Trophoblast cell (in vitro differentiated cells and primary cell): ENCODE results near the gene BCOR.

ENCODE experiments used
- DNase-seq, 2 donors: peaks; one replicate each; pipeline ENCODE4 v3.0.0-alpha.2; 2016
- H2AFZ ChIP-seq: 2 replicates; pipeline ENCODE4 v1.6.1; 2013; ENCODE audit warnings: low read length, moderate library complexity, mild to moderate bottlenecking; ENCODE audit not compliant: insufficient read depth, poor library complexity
- H2AK5ac ChIP-seq: 2 replicates; pipeline ENCODE4 v1.6.1; 2013; ENCODE audit warnings: mild to moderate bottlenecking, low read length
- H2BK120ac ChIP-seq: 2 replicates; pipeline ENCODE4 v1.6.1; 2013; ENCODE audit warnings: low read length, mild to moderate bottlenecking, moderate library complexity; ENCODE audit not compliant: insufficient read depth, poor library complexity
- H2BK12ac ChIP-seq: 2 replicates; pipeline ENCODE4 v1.6.1; 2013; ENCODE audit warnings: mild to moderate bottlenecking, low read length, moderate library complexity
- H2BK5ac ChIP-seq: 2 replicates; pipeline ENCODE4 v1.6.1; 2013; ENCODE audit warnings: low read length, low read depth, moderate library complexity, mild to moderate bottlenecking; ENCODE audit not compliant: poor library complexity
- H3K14ac ChIP-seq: 2 replicates; pipeline ENCODE4 v1.6.1; 2013; ENCODE audit warnings: mild to moderate bottlenecking, low read length
- H3K18ac ChIP-seq: 2 replicates; pipeline ENCODE4 v1.6.1; 2013; ENCODE audit warnings: mild to moderate bottlenecking, low read length
- H3K23ac ChIP-seq: 2 replicates; pipeline ENCODE4 v1.6.1; 2013; ENCODE audit warnings: low read length
- H3K27ac ChIP-seq: 2 replicates; pipeline ENCODE4 v1.5.1; 2013; ENCODE audit warnings: low read depth, mild to moderate bottlenecking, inconsistent platforms, low read length, moderate library complexity
- H3K27me3 ChIP-seq: 2 replicates; pipeline ENCODE4 v1.6.1; 2013; ENCODE audit warnings: inconsistent platforms, mild to moderate bottlenecking, low read length, moderate library complexity; ENCODE audit not compliant: insufficient read depth
- H3K36me3 ChIP-seq, 2 experiments: 1 replicate in 1 of 2; 2 replicates in 1 of 2; pipeline ENCODE4 v1.6.1; 2013; ENCODE audit warnings: low read length in 2 of 2, mild to moderate bottlenecking in 2 of 2, moderate library complexity in 1 of 2; ENCODE audit not compliant: insufficient read depth in 2 of 2, control insufficient read depth in 1 of 2
- H3K4ac ChIP-seq: 2 replicates; pipeline ENCODE4 v1.6.1; 2013; ENCODE audit warnings: low read depth, mild to moderate bottlenecking, low read length, moderate library complexity
- H3K4me1 ChIP-seq, 2 experiments: 1 replicate in 1 of 2; 2 replicates in 1 of 2; pipeline ENCODE4 v1.6.1; 2013; ENCODE audit warnings: low read length in 2 of 2, mild to moderate bottlenecking in 2 of 2, moderate library complexity in 1 of 2; ENCODE audit not compliant: insufficient read depth in 2 of 2, control insufficient read depth in 1 of 2
- H3K4me2 ChIP-seq: 2 replicates; pipeline ENCODE4 v1.6.1; 2013; ENCODE audit warnings: inconsistent platforms, mild to moderate bottlenecking, low read length, moderate library complexity
- H3K4me3 ChIP-seq: 2 replicates; pipeline ENCODE4 v1.5.1; 2013; ENCODE audit warnings: mild to moderate bottlenecking, low read depth, low read length, inconsistent platforms
- H3K79me1 ChIP-seq: one replicate; pipeline ENCODE4 v1.6.1; 2013; ENCODE audit warnings: low read length
- H3K79me2 ChIP-seq: 2 replicates; pipeline ENCODE4 v1.6.1; 2013; ENCODE audit warnings: low read length, mild to moderate bottlenecking; ENCODE audit not compliant: control insufficient read depth, insufficient read depth, poor library complexity
- H3K9ac ChIP-seq: 2 replicates; pipeline ENCODE4 v1.6.1; 2013; ENCODE audit warnings: mild to moderate bottlenecking, low read length
- H3K9me3 ChIP-seq: 2 replicates; pipeline ENCODE4 v1.6.1; 2013; ENCODE audit warnings: low read depth, mild to moderate bottlenecking, control low read depth, inconsistent platforms, low read length; ENCODE audit not compliant: insufficient read depth
- H4K12ac ChIP-seq: 2 replicates; pipeline ENCODE4 v1.6.1; 2013; ENCODE audit warnings: low read depth, mild to moderate bottlenecking, low read length, moderate library complexity
- H4K8ac ChIP-seq: 2 replicates; pipeline ENCODE4 v1.6.1; 2013; ENCODE audit warnings: low read depth, mild to moderate bottlenecking, low read length, moderate library complexity
- H4K91ac ChIP-seq: one replicate; pipeline ENCODE4 v1.6.1; 2013; ENCODE audit warnings: low read depth, mild to moderate bottlenecking, low read length, moderate library complexity
- WGBS: extraction: QIAGEN DNeasy Blood & Tissue Kit; methylation state at CpG from one replicate; pipeline ENCODE4 v1.1.7; 2013; ENCODE audit warnings: missing lambda C conversion rate; ENCODE audit not compliant: insufficient read length, insufficient coverage; ENCODE audit errors: extremely low coverage; 5-methylcytosine and 5-hydroxymethylcytosine counted together

BCOR gene

DNA sequence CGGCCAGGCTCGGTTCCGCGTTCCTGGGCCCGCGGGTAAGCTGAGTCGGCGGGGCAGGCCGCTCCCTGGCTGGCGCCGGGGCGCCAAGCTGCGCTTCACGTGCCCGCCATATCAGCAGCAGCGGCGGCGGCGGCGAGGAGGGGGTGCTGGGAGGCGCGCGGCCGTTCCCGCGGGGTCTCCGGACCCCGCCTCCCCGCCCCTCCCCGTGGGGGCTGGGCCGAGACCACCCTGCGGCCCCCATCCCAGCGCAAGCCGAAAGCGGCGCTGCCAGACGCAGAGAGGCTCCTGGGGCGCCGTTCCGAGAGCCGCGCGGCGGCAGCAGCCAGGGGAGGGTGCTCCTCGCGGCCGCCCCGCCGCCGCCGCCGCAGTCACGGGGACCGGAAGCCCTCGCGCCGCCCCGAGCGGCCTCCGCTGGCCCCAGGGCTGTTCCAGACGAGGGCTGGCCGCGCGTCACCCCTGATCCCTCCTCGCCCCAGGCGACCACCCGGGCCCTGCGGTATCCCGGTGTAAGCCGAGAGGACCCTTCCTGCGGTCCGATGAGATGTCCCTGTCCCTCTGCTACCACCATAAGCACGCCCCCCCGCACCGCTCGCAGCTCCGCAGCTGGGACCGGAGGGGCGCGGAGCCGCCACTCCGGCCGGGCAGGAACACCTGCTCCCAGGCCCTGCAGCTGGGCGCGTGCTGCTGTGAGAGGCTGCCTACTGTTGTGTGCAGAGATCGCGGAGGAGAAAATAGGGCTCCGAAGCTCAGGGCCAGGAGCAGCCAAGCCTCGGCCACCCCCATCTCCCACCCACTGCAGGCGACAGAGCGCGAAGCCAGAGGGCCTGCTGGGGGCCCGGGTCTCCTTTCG, 7.5 kb upstream of the BCOR start:
- Histone ChIP-seq H2BK5ac (no peak overlapping the region), H3K27ac (no peak overlapping the region), H3K79me1 (peaks cover 10% of the 10 kb centered on the region), H3K4me1 (peaks cover 21 to 53% of the 10 kb centered on the region in 2 experiments), H4K91ac (peak overlapping the region; percentile 32), H3K18ac (no peak overlapping the region), H2AFZ (no peak overlapping the region), H4K8ac (no peak overlapping the region), H3K23ac (no peak overlapping the region), H3K14ac (no peak overlapping the region), H2BK12ac (no peak overlapping the region), H3K9ac (no peak overlapping the region), H4K12ac (no peak overlapping the region), H3K4me2 (peak overlapping the region; percentile 80), H3K79me2 (no peaks in the 10 kb centered on the region), H3K4ac (no peak overlapping the region), H2BK120ac (no peak overlapping the region), H2AK5ac (no peak overlapping the region), H3K4me3 (peak overlapping the region; percentile 36), H3K36me3 (no peaks in the 10 kb centered on the region), H3K9me3 (no peaks in the 10 kb centered on the region), H3K27me3 (peaks cover 31% of the 10 kb centered on the region)
- peak; percentile 17 to 31 for DNase-seq
- no CpG with 5 or more reads among the region's 94 CpGs for WGBS

DNA sequence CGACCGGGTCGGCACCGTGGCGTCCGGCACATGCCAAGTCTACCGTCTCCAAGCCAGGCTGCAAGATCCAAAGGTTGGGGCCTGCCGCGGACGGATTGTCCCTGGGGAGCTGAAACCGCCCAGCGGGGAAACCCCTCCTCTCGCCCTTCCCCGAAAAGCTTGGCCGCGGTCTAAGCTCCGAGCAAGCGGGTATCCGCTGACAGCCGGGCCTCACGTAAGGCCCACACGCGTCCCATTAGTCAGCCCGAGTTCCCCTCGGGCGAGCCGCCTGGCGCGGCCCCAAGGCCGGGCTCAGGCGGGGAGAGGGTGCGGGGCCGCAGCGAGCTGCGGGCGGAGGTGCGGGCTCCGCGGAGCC, 6.8 kb upstream of the BCOR start:
- Histone ChIP-seq H3K9ac (no peak overlapping the region), H3K4me1 (peaks cover 21 to 53% of the 10 kb centered on the region in 2 experiments), H2BK5ac (no peak overlapping the region), H3K18ac (no peak overlapping the region), H3K4me2 (peak overlapping the region; percentile 80), H3K14ac (no peak overlapping the region), H3K79me2 (no peaks in the 10 kb centered on the region), H3K36me3 (no peaks in the 10 kb centered on the region), H2AK5ac (no peak overlapping the region), H4K8ac (no peak overlapping the region), H3K27me3 (peaks cover 31% of the 10 kb centered on the region), H3K4me3 (no peak overlapping the region), H4K12ac (no peak overlapping the region), H2AFZ (no peak overlapping the region), H3K4ac (no peak overlapping the region), H3K23ac (no peak overlapping the region), H2BK12ac (no peak overlapping the region), H3K9me3 (no peaks in the 10 kb centered on the region), H3K79me1 (peaks cover 10% of the 10 kb centered on the region), H2BK120ac (peak overlapping the region; percentile 52), H4K91ac (peak overlapping the region; percentile 58), H3K27ac (no peak overlapping the region)
- WGBS: no CpG with 5 or more reads among the region's 39 CpGs
- peak; percentile 78 to 79 for DNase-seq

DNA sequence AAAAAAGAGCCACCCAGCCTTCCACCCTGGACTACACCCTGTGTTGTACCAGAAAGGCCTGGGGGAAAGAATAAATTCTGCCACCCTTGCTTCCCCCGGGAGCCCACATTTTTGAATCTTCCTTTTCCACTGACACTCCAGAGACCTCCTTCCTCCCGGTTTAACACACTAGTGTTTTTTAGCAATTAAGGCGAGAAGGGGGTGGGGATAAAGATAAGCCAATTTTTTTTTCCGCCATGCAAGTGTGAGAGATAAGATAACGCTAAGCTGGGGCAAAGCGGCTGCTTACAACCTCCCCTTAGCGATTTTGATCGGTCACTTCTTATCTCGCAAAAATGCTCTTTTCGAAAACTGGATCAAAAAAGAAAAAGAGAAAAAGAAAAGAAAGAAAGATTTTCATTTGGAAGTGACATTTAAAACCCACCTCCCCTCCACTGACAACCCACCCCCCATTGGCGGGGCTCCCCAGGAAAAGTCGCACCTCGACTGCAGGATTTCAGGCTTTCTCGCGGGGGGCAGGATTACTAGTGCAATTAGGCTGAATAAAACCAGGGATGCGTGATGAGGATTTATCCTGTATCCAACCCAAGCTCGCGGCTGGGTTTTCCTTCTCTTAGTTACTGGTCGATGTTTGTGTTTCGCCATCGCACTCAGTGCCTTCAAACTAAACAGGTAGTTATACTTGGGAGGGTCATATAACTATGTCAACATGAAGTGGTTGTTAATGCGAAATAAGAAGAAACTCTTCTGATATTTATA, 6.0 kb upstream of the BCOR start:
- DNase-seq: no peak
- no peak overlapping the region for H4K91ac ChIP-seq

DNA sequence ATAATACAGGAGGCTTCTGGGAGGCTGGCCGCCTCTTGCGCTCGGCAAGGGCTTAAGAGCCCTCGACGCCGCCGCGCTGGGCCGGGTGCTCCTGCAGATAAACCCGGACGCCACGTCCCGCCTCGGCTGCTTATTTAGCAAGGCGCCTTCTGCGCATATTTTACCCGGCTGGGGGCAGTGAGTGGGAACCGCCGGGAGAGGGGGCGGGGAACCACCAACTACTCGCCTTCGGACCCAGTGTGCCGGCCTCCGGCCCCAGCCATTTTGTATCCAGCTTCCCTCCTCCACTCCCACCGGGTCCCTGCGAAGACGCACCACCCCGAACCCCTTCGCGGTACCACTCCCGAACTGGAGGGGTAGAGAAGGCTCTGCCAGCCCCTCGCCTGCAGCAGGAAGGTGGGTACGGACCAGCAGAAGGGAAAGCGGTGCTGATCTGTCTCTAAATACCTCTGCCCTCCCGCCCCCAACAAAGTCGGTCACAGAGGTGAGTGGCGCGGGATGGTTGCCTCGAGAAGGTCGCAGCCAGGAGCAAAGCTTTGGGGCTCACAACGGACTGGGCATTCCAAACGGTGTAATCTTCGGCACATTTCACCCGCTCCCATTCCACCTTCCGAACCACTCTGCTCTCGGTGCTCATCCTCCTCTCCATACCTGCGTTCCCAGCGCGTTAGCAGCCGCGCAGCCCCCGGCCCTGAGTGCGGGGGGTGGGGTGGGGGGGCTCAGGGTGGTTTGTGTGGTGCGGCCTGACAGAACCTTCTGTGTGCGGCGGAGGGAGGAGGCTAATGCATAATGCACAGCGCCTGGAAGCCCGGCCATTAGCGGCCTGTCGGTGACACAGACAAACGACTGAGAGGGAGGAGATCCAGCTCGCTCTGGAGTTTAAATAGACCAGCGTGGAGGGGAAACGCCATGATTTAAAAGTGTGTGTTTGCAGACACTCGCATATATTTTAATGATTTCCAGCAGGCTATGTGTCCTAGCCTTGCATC, 4.9 kb upstream of the BCOR start:
- no peak overlapping the region for H3K4ac ChIP-seq
- no peak overlapping the region for H2AFZ ChIP-seq
- no peak for DNase-seq
- H3K27ac ChIP-seq: no peak overlapping the region
- H3K4me3 ChIP-seq: no peak overlapping the region
- H3K9ac ChIP-seq: no peak overlapping the region
- peaks cover 31% of the 10 kb centered on the region for H3K27me3 ChIP-seq
- H3K9me3 ChIP-seq: no peaks in the 10 kb centered on the region
- WGBS: no CpG with 5 or more reads among the region's 65 CpGs
- peak overlapping the region; percentile 67 for H2BK12ac ChIP-seq
- peaks cover 16 to 45% of the 10 kb centered on the region in 2 experiments for H3K4me1 ChIP-seq
- no peak overlapping the region for H4K8ac ChIP-seq
- no peaks in the 10 kb centered on the region for H3K36me3 ChIP-seq
- no peak overlapping the region for H2BK120ac ChIP-seq
- H3K14ac ChIP-seq: peak overlapping the region; percentile 42
- H3K4me2 ChIP-seq: peak overlapping the region; percentile 48
- H3K18ac ChIP-seq: peak overlapping the region; percentile 72
- H3K79me2 ChIP-seq: no peaks in the 10 kb centered on the region
- no peak overlapping the region for H4K91ac ChIP-seq
- H3K79me1 ChIP-seq: peaks cover 7% of the 10 kb centered on the region
- H3K23ac ChIP-seq: no peak overlapping the region
- peak overlapping the region; percentile 22 for H4K12ac ChIP-seq
- H2AK5ac ChIP-seq: no peak overlapping the region
- no peak overlapping the region for H2BK5ac ChIP-seq

More for the DNA sequence above, 6.0 kb upstream of the BCOR start:
- Histone ChIP-seq H2BK120ac (no peak overlapping the region), H3K36me3 (no peaks in the 10 kb centered on the region), H2AFZ (no peak overlapping the region), H4K12ac (no peak overlapping the region), H3K4me3 (no peak overlapping the region), H3K14ac (no peak overlapping the region), H3K27ac (no peak overlapping the region), H3K9me3 (no peaks in the 10 kb centered on the region), H3K4me1 (peaks cover 21 to 52% of the 10 kb centered on the region in 2 experiments), H3K79me2 (no peaks in the 10 kb centered on the region), H2BK5ac (no peak overlapping the region), H2BK12ac (no peak overlapping the region), H3K9ac (no peak overlapping the region), H2AK5ac (no peak overlapping the region), H3K4me2 (no peak overlapping the region), H3K79me1 (peaks cover 8% of the 10 kb centered on the region), H3K23ac (no peak overlapping the region), H3K27me3 (peaks cover 31% of the 10 kb centered on the region), H3K4ac (no peak overlapping the region), H4K8ac (no peak overlapping the region), H3K18ac (no peak overlapping the region)
- WGBS: no CpG with 5 or more reads among the region's 22 CpGs
